AG10803 (cell line): ENCODE results near the gene PCK2.

ENCODE experiments used
- DNase-seq: peaks from one replicate; pipeline ENCODE4 v3.0.0; 2010; ENCODE audit warnings: low read depth
- H3K4me3 ChIP-seq: 2 replicates; pipeline ENCODE4 v1.5.1; 2011; ENCODE audit warnings: mild to moderate bottlenecking, low read length, control low read depth
- TF ChIP-seq, protein P1 (sequence below): conservative IDR thresholded peaks from 2 replicates; pipeline ENCODE4 v1.5.1; 2011; ENCODE audit warnings: mild to moderate bottlenecking, low read length, control low read depth, inconsistent platforms

Gene PCK2

DNA sequence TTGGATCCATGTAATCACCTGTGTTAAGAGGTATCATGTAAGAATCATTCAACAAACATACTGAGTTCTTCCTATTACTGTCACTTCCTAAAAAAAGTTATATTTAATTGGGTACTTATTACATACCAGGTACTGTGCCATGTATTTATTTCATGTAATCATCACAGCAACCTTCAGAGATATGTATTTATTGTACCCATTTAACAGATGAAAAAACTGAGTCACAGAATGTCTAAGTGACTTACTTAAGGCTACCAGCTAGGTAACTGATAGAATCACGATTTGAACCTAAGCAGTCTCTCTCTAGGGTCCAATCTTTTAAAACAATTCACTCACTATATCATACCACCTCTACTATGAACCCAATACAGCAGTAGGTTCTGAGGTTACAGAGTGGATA, 50.3 kb downstream of the PCK2 start:
- no peak for DNase-seq
- TF ChIP-seq, protein P1, sequence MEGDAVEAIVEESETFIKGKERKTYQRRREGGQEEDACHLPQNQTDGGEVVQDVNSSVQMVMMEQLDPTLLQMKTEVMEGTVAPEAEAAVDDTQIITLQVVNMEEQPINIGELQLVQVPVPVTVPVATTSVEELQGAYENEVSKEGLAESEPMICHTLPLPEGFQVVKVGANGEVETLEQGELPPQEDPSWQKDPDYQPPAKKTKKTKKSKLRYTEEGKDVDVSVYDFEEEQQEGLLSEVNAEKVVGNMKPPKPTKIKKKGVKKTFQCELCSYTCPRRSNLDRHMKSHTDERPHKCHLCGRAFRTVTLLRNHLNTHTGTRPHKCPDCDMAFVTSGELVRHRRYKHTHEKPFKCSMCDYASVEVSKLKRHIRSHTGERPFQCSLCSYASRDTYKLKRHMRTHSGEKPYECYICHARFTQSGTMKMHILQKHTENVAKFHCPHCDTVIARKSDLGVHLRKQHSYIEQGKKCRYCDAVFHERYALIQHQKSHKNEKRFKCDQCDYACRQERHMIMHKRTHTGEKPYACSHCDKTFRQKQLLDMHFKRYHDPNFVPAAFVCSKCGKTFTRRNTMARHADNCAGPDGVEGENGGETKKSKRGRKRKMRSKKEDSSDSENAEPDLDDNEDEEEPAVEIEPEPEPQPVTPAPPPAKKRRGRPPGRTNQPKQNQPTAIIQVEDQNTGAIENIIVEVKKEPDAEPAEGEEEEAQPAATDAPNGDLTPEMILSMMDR, result no peak
- no peak overlapping the region for H3K4me3 ChIP-seq

DNA sequence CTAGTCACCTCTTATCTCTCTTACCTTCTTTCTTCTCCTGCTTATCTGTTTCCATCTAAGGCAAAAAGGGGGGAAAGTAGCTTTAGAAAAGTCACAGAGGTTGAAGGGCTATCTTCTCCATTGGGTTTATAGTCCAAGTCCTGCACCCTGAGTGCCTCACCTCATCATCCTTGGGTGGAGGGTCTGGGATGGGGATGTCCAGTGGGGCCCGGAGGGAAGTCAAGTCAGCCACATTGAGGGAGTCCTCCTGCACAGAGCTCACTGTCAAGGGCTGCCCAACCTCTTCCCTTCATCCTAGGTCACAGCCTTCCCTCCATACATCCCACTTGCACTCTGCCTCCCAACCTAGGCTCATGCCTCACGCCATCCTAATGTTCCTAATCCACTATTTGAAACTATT, 51.1 kb downstream of the PCK2 start:
- TF ChIP-seq, protein P1, result no peak
- peak overlapping the region; percentile 97 for H3K4me3 ChIP-seq
- no peak for DNase-seq

DNA sequence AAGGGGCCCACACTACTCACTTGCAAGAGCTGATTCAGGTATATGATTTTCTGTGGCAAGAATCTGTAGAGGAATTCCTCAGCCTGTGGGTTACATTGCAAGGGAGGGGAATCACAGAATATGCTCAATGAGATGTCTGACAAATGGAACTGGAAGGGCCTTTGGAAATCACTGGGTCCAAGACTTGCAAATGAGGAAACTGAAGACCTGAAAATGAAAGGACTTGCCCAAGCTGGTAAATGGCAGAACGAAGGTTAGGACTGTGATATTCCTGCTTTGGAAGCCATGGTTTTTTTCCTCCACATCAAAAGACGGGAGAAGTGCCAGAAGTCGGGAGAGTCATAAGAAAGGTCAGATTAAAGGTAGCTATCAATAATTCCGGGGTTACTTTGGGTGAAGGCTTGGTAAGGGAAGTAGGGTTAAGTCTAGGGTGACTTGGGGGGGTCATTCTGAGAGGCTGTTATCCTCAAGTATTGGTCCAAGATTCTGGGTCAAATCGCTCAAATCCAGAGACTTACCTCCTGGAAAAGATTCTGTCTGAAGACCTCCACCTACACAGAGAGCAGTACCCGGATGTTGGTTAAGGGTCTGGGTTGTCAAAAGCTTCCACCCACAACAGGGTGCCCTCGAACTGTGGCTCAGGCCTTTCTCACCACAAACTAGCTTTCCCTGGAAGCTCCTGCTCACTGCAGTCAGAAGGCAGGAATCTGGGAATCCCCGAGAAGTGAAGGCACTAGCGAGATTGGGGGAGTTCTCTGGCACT, 51.8 kb downstream of the PCK2 start:
- TF ChIP-seq, protein P1, result no peak
- H3K4me3 ChIP-seq, result peak overlapping the region; percentile 97
- DNase-seq, result peak; percentile 53

DNA sequence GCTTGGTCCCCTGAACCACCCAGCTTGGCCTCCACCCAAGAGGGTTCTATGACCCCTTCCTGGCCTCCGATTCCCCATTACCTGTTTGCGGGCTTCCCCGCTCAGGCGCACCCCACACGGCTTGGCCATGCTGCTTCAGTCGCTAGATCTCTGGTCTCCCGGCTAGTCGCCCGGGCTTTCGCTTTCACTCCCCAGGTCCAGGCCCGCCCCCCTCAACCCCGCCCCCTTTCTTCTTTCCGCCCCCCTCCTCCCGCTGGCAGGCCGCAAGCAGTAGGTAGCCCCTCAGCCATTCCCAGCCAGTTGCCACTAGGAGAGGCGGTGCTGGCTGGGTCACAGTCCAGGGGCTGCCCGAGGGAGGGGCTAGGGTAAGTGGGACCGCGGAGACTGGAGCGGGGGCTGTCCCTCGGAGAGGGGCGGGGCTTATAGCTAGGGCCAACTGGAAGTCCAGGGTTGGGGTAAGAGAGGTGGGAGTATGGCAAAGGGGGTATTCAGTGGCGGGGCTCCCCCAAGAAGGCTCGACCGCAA, 52.4 kb downstream of the PCK2 start, which contains the start of gene PSME2:
Gene PSME2 (minus strand): TSS at position 158 of the 525 bp plus-strand sequence. CDS start 29 bp downstream, at position 129.
- peak; percentile 94 for DNase-seq
- TF ChIP-seq, protein P1, result no peak; the same call in 1 of the 2 replicates
- H3K4me3 ChIP-seq, result peak within 1 kb of the TSS; percentile 97

DNA sequence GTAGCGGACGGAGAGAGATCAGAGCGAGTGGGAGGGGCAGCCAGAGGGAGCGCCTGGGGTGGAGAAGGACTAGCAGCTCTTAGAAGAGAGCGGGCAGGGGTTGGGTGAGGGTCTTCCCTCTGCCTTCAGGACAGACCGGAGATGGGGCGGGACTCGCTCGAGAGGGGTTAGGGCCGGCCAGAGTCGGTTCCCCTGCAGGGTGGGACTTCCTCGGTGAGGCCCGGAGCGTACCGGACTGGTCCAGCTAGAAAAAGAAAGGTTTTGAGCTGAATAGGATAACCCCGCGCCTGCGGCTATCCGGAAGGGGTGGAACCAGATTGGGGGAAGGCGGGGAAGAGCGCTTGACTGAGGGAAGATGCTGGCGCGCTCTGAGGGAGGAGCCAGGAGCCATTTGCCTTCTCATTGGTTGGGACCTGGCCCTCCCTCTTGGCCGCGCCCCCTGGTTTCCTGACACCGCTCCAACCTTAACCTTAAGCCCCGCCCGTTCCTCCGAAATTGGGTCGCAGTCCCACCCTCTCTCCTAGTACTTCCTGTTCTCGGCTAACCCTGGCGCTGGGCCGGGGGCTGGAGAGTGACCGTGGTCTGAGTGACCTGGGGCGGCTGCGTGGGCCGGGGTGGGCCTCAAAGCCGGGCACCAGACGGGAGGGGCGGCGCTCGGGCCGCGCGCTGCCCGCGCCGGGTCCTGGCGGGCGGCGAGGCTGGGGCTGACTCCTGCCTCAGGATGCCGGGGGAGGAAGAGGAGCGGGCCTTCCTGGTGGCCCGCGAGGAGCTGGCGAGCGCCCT, 53.1 kb downstream of the PCK2 start, which contains the start of gene RNF31:
Gene RNF31 (plus strand): TSS at position 521 of the 783 bp plus-strand sequence. CDS start 201 bp downstream, at position 722.
- TF ChIP-seq, protein P1, result no peak
- H3K4me3 ChIP-seq, result peak within 1 kb of the TSS; percentile 97
- peak; percentile 98 for DNase-seq

DNA sequence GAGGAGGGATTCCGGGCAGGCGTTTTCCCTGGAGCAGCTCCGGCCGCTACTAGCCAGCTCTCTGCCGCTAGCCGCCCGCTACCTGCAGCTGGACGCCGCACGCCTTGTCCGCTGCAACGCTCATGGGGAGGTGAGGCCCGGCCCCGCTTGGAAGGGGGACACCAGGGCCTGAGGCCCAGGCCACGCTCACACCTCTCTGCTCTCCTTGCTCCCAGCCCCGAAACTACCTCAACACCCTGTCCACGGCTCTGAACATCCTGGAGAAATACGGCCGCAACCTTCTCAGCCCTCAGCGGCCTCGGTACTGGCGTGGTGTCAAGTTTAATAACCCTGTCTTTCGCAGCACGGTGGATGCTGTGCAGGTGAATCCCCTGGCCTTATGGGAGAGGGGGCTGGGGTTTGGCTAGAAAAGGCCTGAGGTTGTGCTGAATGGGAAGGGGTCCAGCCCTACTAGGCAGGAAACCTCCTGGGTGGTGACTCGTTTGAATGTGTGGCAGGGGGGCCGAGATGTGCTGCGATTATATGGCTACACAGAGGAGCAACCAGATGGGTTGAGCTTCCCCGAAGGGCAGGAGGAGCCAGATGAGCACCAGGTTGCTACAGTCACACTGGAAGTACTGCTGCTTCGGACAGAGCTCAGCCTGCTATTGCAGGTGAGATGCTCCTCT, 53.8 kb downstream of the PCK2 start:
- H3K4me3 ChIP-seq, result peak overlapping the region; percentile 97
- TF ChIP-seq, protein P1, result no peak
- DNase-seq, result no peak
